ENCODE measurements around the gene NOS3. TPM values are rescaled to one million over a fixed set of nuclear protein-coding genes. Genes with fewer than 3 reads are reported as not detected.
A peak's percentile ranks its signal among the peaks of the same experiment; 100 is the strongest.

The NOS3 gene
- total and polyA plus RNA-seq, 12 donors = 10.0 to 53.3 (median 13.3) TPM

- Histone ChIP-seq H3K27ac (no peak overlapping the region), H3K9me3 (no peaks in the 10 kb centered on the region), H3K27me3 (peaks cover 0 to 38% (median 25%) of the 10 kb centered on the region in 7 donors), H3K4me3 (no peak overlapping the region), H3K4me1 (peaks cover 8 to 55% (median 22%) of the 10 kb centered on the region in 9 donors), H3K36me3 (peaks cover 0 to 25% (median 0%) of the 10 kb centered on the region in 9 donors)
- TF ChIP-seq CTCF (IDR thresholded peaks at IDR 0.05) = no peak
- intact Hi-C loops (cut with DNase I) = loop anchor here in 2 of 10 donors (5.0 to 10.0 kb wide), 2 partner anchors 46 to 53 kb away; no protein-coding TSS in a partner anchor
- ATAC-seq (no peak), DNase-seq (no peak)
- WGBS, 2 donors = 95 to 96% methylated on average over 27 of the region's 27 CpGs
These were observed 40.2 kb upstream of the NOS3 start for GRCh38 chr7:150950496-150951180.

GRCh38 chr7:150951181-150951520, 39.7 kb upstream of the NOS3 start:
- ATAC-seq (no peak), DNase-seq (no peak)
- peaks cover 7 to 57% (median 24%) of the 10 kb centered on the region in 9 donors for H3K4me1 ChIP-seq
- H3K27ac ChIP-seq = no peak overlapping the region
- H3K9me3 ChIP-seq = no peaks in the 10 kb centered on the region
- 91 to 94% methylated on average over 16 of the region's 16 CpGs for WGBS, 2 donors
- H3K27me3 ChIP-seq = peaks cover 0 to 42% (median 24%) of the 10 kb centered on the region in 7 donors
- intact Hi-C loops (cut with DNase I) = loop anchor here in 2 of 10 donors (5.0 to 10.0 kb wide), 2 partner anchors 46 to 54 kb away; no protein-coding TSS in a partner anchor
- TF ChIP-seq CTCF (IDR thresholded peaks at IDR 0.05) = no peak
- no peak overlapping the region for H3K4me3 ChIP-seq
- H3K36me3 ChIP-seq = peaks cover 0 to 25% (median 0%) of the 10 kb centered on the region in 9 donors

- 96 to 97% methylated on average over 28 of the region's 28 CpGs for whole genome bisulfite sequencing, 2 donors
- TF ChIP-seq CTCF (IDR thresholded peaks at IDR 0.05) = no peak
These were observed 39.3 kb upstream of the NOS3 start for GRCh38 chr7:150951521-150951920.

GRCh38 chr7:150952331-150953050, 38.3 kb upstream of the NOS3 start:
- Histone ChIP-seq H3K27me3 (peaks cover 0 to 41% (median 22%) of the 10 kb centered on the region in 7 donors), H3K9me3 (no peaks in the 10 kb centered on the region), H3K4me3 (no peak overlapping the region), H3K36me3 (peaks cover 0 to 28% (median 0%) of the 10 kb centered on the region in 9 donors), H3K4me1 (peaks cover 10 to 58% (median 34%) of the 10 kb centered on the region in 9 donors), H3K27ac (peak overlapping the region in 5 of 10 donors; percentile 10 to 90 (median 70))
- ATAC-seq = no peak
- TF ChIP-seq CTCF (IDR thresholded peaks at IDR 0.05) = no peak
- intact Hi-C loops (cut with DNase I) = loop anchor here in 2 of 10 donors (5.0 to 10.0 kb wide), 2 partner anchors 48 to 55 kb away; no protein-coding TSS in a partner anchor
- 74 to 83% methylated on average over 33 of the region's 33 CpGs for WGBS, 2 donors
- no peak for DNase-seq

More at GRCh38 chr7:150951521-150951920, 39.3 kb upstream of the NOS3 start:
- H3K27me3 ChIP-seq = peaks cover 0 to 42% (median 23%) of the 10 kb centered on the region in 7 donors
- DNase-seq (no peak), ATAC-seq (no peak)
- no peak overlapping the region for H3K27ac ChIP-seq
- no peak overlapping the region for H3K4me3 ChIP-seq
- H3K4me1 ChIP-seq = peaks cover 7 to 57% (median 26%) of the 10 kb centered on the region in 9 donors
- intact Hi-C loops (cut with DNase I) = loop anchor here in 2 of 10 donors (5.0 to 10.0 kb wide), 2 partner anchors 47 to 54 kb away; no protein-coding TSS in a partner anchor
- peaks cover 0 to 25% (median 0%) of the 10 kb centered on the region in 9 donors for H3K36me3 ChIP-seq
- H3K9me3 ChIP-seq = no peaks in the 10 kb centered on the region

Data from heart right ventricle (tissue), 16 donors.